HepG2 (cell line): ENCODE measurements around the gene SMIM20. TPM values are rescaled to one million over a fixed set of nuclear protein-coding genes. Genes with fewer than 3 reads are reported as not detected.

Source experiments
- ATF7-NPFF ChIP-seq: sonication (generic); formaldehyde crosslinking; IDR thresholded peaks from 2 replicates; pipeline ENCODE4 v1.8.1; 2023; ENCODE audit warnings: mild to moderate bottlenecking, low read depth, missing genetic modification reagents, moderate library complexity
- CBX1 ChIP-seq: IDR thresholded peaks from one replicate; pipeline ENCODE4 v1.6.1; 2016; ENCODE audit warnings: antibody characterized with exemption, low read depth
- CREB1 ChIP-seq, 2 experiments: fragments of 450-650 bp in 1 of 2; IDR thresholded peaks; 2 replicates each; pipeline ENCODE4 v1.6.1; 2016 to 2017; ENCODE audit warnings: control low read depth in 1 of 2, mild to moderate bottlenecking in 1 of 2, missing compliant biosample characterization in 1 of 2, missing genetic modification characterization in 1 of 2
- FOXO1 ChIP-seq: sonication (generic); formaldehyde crosslinking; IDR thresholded peaks from 2 replicates; pipeline ENCODE4 v1.4.0; 2020; ENCODE audit warnings: missing genetic modification reagents
- GMEB2 ChIP-seq: IDR thresholded peaks from 2 replicates; pipeline ENCODE4 v1.6.1; 2016; ENCODE audit warnings: missing biosample characterization, missing genetic modification reagents, low read depth
- IKZF5 ChIP-seq: IDR thresholded peaks from 2 replicates; pipeline ENCODE4 v1.6.1; 2018; ENCODE audit warnings: missing genetic modification reagents, mild to moderate bottlenecking, missing compliant biosample characterization
- KDM6A ChIP-seq: IDR thresholded peaks from 2 replicates; pipeline ENCODE4 v1.6.1; 2016; ENCODE audit warnings: low read depth
- KLF11 ChIP-seq: IDR thresholded peaks from 2 replicates; pipeline ENCODE4 v1.6.1; 2016; ENCODE audit warnings: missing compliant biosample characterization
- KMT2A ChIP-seq: sonication (generic); formaldehyde crosslinking; IDR thresholded peaks from 2 replicates; pipeline ENCODE4 v1.4.0; 2020; ENCODE audit warnings: missing genetic modification reagents
- LRRFIP1 ChIP-seq: sonication (generic); formaldehyde crosslinking; conservative IDR thresholded peaks from 2 replicates; pipeline ENCODE4 v1.4.0; 2020; ENCODE audit warnings: missing genetic modification reagents
- PAX8 ChIP-seq: sonication (generic); formaldehyde crosslinking; IDR thresholded peaks from 2 replicates; pipeline ENCODE4 v1.8.0; 2022; ENCODE audit warnings: mild to moderate bottlenecking, missing genetic modification reagents, borderline replicate concordance
- PLRG1 ChIP-seq: fragments of 450-650 bp; conservative IDR thresholded peaks from 2 replicates; pipeline ENCODE4 v1.6.1; 2016
- PTBP1 ChIP-seq: fragments of 200-400 bp; formaldehyde crosslinking; IDR thresholded peaks from 2 replicates; pipeline ENCODE4 v1.6.1; 2018; ENCODE audit warnings: low read length, low read depth; ENCODE audit not compliant: poor library complexity, severe bottlenecking
- SAFB2 ChIP-seq: sonication (generic); formaldehyde crosslinking; IDR thresholded peaks from 2 replicates; pipeline ENCODE4 v1.5.1; 2020; ENCODE audit warnings: missing genetic modification reagents, low read depth, mild to moderate bottlenecking, borderline replicate concordance
- SKI ChIP-seq: fragments of 450-650 bp; IDR thresholded peaks from one replicate; pipeline ENCODE4 v1.6.1; 2018; ENCODE audit warnings: mild to moderate bottlenecking; ENCODE audit not compliant: partially characterized antibody
- SMAD1 ChIP-seq: sonication (generic); formaldehyde crosslinking; IDR thresholded peaks from 2 replicates; pipeline ENCODE4 v1.4.0; 2020; ENCODE audit warnings: missing genetic modification reagents, low read depth, mild to moderate bottlenecking, borderline replicate concordance
- TRIM22 ChIP-seq: fragments of 450-650 bp; IDR thresholded peaks from 2 replicates; pipeline ENCODE4 v1.6.1; 2017
- ZFYVE20 ChIP-seq: sonication (generic); formaldehyde crosslinking; IDR thresholded peaks from 2 replicates; pipeline ENCODE4 v1.8.0; 2023; ENCODE audit warnings: low read depth, mild to moderate bottlenecking, moderate library complexity, missing genetic modification reagents, borderline replicate concordance
- ZNF143 ChIP-seq: sonication (generic); formaldehyde crosslinking; IDR thresholded peaks from 2 replicates; pipeline ENCODE4 v1.4.0; 2020; ENCODE audit warnings: missing genetic modification reagents
- ZNF276 ChIP-seq: sonication (generic); formaldehyde crosslinking; IDR thresholded peaks from 2 replicates; pipeline ENCODE4 v1.4.0; 2020; ENCODE audit warnings: mild to moderate bottlenecking, low read depth, missing genetic modification reagents
- ZNF292 ChIP-seq: sonication (generic); formaldehyde crosslinking; IDR thresholded peaks from 2 replicates; pipeline ENCODE4 v1.8.1; 2022; ENCODE audit warnings: mild to moderate bottlenecking, low read depth, missing genetic modification reagents, borderline replicate concordance
- ZNF317 ChIP-seq: sonication (generic); formaldehyde crosslinking; IDR thresholded peaks from 2 replicates; pipeline ENCODE4 v1.5.0; 2020; ENCODE audit warnings: mild to moderate bottlenecking, missing genetic modification reagents
- ZNF350 ChIP-seq: sonication (generic); formaldehyde crosslinking; IDR thresholded peaks from 2 replicates; pipeline ENCODE4 v1.4.0; 2020; ENCODE audit warnings: mild to moderate bottlenecking, low read depth, missing genetic modification reagents, borderline replicate concordance
- ZNF792 ChIP-seq: IDR thresholded peaks from 2 replicates; pipeline ENCODE4 v1.6.1; 2016
- polyA plus RNA-seq, 8 experiments: library from polyadenylated mRNA; depleted of rRNA in 3 of 8; stranded (reverse) in 7 of 8; unstranded in 1 of 8; fragments of >200 nt; fragmentation: Illumina TruSeq in 4 of 8; extraction: Trizol in 4 of 8; gene quantifications; 2 replicates each; pipeline versions ENCODE4 v1.2.1 to v1.2.3, GENCODE V29; 2011 to 2016; ENCODE audit warnings: low read depth in 4 of 8, missing spikeins in 1 of 8, mixed read lengths in 1 of 8; ENCODE audit not compliant: insufficient read depth in 1 of 8
- total RNA-seq, 5 experiments: library from RNA; depleted of rRNA; stranded (reverse); fragments of >200 nt; fragmentation: Illumina TruSeq; extraction: Trizol; gene quantifications; 2 replicates each; pipeline ENCODE4 v1.2.3, GENCODE V29; 2016; ENCODE audit warnings: low read depth in 1 of 5

SMIM20 gene
- total and polyA plus RNA-seq, 2 of the 13 experiments (the other 11 are each of a cell fraction or from before 2014, with no cell fraction given), result 26.3 to 30.2 TPM

GRCh38 chr4:25919676-25920075, 5.7 kb downstream of the SMIM20 start (continued):
- TF ChIP-seq SMAD1 (CRISPR knock-in tag) (no peak), ZNF292 (CRISPR knock-in tag) (peak; percentile 36; the same call in 1 of the 2 replicates), ZNF317 (CRISPR knock-in tag) (no peak), LRRFIP1 (no peak), IKZF5 (CRISPR knock-in tag) (no peak), SKI (no peak), GMEB2 (CRISPR knock-in tag) (no peak), ZNF276 (CRISPR knock-in tag) (no peak), ZNF143 (CRISPR knock-in tag) (no peak), ZNF350 (CRISPR knock-in tag) (no peak), SAFB2 (CRISPR knock-in tag) (no peak), KLF11 (no peak), ATF7-NPFF (CRISPR knock-in tag) (no peak), KMT2A (no peak), ZNF792 (CRISPR knock-in tag) (no peak), KDM6A (CRISPR knock-in tag) (0 out of 2 replicates have a peak, but pooled peaks have one; percentile 40), PTBP1 (no peak), CBX1 (no peak), CREB1 (IDR thresholded peaks at IDR 0.05) (peak; percentile 66), CREB1 (CRISPR knock-in tag; IDR thresholded peaks at IDR 0.05) (0 out of 2 replicates have a peak, but pooled peaks have one; percentile 26), FOXO1 (peak; percentile 39; the same call in 1 of the 2 replicates), ZFYVE20 (no peak), PLRG1 (no peak), PAX8 (no peak), TRIM22 (no peak)
